NCI-H1694 treated with DMSO at 0.1 percent for 48 hours (cell line): ENCODE data around the gene MGST2.

Experiments
- DNase-seq: peaks from one replicate; lab custom pipeline; 2025; lab: John Stamatoyannopoulos, UW

Gene MGST2

DNA sequence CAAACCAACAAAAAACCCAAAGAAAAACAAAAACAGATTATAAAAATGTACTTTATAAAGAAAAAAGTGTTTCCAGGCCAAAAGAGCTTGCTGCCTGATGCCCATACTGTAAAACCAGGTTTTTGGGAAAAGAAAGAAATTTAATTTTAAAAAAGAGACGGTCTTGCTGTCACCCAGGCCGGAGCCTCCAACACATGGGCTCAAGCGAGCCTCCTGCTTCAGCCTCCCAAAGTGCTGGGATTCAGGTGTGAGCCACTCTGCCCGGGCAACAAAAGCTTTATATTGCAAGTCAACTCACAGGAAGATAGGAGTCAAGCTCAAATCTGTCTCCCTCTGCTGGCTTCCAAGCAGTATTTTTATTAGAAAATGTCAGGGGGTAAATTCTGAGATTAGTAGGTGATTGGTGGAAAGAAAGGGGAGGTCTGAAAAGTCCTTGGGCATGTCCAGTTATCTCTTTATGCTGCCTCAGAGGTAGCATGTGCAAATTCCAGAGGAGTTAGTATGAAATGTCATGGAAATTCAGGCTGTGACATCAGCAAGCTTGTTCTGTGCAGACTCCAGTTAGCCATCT lies 39.4 kb downstream of the MGST2 start:
- DNase-seq: no peak

- DNase-seq: no peak
These were observed 44.0 kb downstream of the MGST2 start for GRCh38 chr4:139709660-139710059.

DNA sequence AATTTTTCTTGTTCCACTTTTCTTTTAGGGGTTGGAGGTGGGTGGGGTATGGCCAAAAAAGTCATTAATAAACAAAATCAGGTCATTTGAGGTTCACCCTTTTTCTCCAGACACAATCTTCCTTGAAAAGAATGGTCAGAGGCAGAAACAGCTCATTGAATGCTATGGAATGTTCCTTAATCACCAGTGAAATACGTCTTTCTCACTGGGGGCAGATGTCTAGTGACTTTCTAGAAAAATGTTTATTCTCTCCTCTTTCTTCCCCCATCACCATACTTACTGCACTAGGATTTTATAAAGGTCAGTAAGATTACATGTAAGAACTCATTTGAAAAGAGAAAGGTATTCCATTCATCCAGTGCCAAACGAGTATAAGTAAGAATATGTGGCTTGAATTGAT lies 44.5 kb downstream of the MGST2 start:
- no peak for DNase-seq

GRCh38 chr4:139711461-139711860 lies 45.8 kb downstream of the MGST2 start:
- no peak for DNase-seq

- DNase-seq: no peak
These were observed 47.3 kb downstream of the MGST2 start for GRCh38 chr4:139712882-139713281.

- DNase-seq: no peak
These were observed 50.2 kb downstream of the MGST2 start for GRCh38 chr4:139715746-139716391.

DNA sequence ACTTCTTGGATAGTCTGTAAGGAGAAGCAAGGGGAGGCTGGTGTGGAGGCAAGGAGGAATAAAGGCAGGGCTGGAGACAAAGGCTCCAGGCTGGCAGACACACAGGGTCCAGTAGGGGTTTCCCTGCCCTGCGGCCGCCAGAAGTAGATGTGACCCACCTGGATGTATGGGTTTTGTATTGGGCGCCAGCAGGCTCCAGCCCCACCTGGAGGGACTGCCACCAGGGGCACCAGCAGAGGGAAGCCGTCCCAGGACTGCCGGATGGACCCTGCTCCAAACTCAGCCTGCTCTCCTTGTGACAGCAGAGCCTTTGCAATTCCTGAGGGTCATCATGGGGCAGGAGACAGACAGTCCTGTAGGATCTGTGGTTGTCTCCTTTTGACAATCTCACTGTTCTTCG lies 52.7 kb downstream of the MGST2 start:
- DNase-seq: no peak

DNA sequence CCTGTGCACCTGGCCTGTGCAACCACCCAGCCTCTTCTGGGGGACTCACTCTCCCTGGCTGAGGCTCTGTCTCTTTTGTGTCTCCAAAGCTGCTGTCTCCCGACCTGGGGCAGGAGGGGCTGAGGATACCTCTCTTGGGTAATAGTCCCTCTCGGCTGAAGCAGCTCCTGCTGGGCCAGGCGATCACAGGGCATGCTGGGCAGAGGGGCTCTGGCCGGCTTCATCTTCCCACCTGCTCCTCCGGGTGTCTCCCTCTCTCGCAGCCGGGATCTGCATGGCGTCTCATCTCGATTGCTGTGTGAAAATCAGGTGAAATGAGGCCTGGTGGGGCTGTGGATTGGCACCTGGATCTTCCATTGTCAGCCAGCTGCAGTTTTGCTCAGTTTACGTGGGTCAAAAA lies 53.2 kb downstream of the MGST2 start:
- DNase-seq: no peak

DNA sequence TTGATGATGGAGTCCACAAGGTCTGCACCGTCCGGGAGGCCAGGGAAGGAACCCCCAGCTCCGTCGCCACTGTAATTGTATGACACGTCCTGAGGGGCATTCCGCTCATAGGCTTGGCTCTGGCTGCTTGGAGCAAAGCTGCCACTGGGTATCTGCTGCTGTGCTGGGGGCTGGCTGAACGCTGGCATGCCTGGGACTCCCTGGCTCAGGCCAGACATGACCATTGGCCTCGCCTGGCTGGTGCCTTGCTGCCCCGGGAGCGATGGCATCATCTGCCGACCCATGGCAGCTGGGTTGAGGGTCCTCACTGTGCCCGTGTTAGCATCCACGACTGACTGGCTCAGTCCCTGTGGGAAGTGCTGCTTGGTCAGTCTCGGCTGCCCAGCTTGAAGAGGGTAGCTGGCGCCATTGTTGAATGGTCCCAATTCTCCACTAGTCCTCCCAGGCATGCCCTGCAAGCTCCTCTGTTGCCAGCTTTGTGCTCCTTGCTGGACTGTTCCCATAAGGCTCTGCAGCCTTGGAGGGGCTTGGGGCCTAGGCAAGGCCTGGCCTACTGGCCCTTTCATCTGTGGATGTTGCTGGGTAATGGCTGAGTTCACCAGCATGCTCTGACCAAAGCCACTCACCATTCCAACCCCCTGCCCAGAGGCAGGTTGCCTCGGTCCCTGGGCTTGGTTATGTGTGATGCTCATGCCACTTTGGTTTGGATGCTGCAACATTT lies 53.9 kb downstream of the MGST2 start:
- DNase-seq: no peak

DNA sequence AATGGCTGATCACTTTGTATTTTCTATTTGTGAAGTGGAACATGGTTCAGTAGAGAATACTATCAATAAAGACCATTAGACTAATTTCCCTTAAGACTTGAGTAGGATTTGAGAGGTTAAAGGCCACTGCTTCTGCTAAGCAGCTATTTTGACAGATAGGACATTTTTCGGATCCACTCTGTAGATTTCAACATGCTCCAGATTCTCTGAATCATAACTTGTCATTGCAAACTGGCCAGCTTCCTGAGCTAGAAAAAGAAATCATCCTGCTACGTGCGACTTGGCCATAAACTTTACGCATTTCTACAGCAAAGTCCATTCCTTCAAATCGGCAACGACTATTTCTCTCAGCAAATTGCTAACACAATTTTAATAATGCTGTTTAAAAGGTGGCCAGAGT lies 55.2 kb downstream of the MGST2 start:
- no peak for DNase-seq

GRCh38 chr4:139721789-139722188 lies 56.2 kb downstream of the MGST2 start:
- no peak for DNase-seq

GRCh38 chr4:139725236-139725635 lies 59.6 kb downstream of the MGST2 start:
- DNase-seq: no peak

DNA sequence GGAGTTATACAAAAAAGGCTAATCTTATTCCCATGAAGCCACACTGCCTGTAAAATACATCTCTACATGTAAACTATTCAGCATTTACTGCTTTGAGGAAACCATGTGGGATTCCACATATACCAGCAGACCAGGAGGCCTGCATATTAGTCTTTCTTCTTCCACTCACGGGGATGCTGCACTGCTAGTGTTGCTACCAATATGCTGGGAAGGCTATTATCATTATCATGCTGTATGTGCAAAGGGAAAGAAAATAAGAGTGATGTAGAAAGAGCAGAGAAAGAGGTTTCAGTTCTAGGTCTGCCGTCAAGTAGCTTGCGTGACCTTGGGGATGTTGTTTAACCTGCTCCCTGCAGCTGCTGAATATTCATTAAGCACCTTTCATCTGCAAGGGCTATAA lies 61.0 kb downstream of the MGST2 start:
- no peak for DNase-seq

- DNase-seq: no peak
These were observed 62.5 kb downstream of the MGST2 start for GRCh38 chr4:139728146-139728545.

GRCh38 chr4:139728840-139729239 lies 63.2 kb downstream of the MGST2 start:
- DNase-seq: no peak

- no peak for DNase-seq
These were observed 67.5 kb downstream of the MGST2 start for GRCh38 chr4:139732991-139733570.

DNA sequence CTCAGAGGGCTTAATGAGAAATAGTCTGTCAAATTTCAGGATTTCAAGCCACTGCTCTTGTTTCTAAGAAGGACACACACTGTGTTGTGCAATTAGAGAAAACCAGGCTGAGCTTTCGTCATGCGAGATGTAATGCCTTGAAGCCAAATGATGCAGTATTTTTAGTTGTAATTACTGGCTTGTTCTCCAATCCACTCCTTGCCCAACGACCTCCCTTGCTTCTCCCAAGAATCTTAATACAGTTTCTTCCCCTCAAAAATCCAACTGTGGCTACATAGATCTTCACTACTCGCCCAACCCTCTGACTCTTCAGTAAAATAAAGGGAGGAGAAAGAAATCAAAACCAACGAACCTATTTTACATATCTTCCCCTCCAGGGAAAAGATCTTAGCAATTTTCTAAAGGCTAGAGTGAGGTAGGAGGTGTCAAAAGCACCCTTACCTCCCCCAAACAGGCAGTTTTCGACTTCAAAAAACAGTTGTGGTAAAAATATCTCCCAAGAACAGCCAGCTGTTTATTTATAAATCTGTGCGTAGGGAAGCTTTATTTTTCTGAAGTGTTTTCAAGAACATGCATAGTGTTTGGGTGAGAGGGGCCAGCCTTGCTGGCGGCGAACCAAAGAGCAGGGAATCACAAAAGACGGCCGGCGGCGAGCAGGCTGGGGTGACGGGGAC lies 68.7 kb downstream of the MGST2 start:
- no peak for DNase-seq

GRCh38 chr4:139734875-139735380 lies 69.3 kb downstream of the MGST2 start:
- peak; percentile 95 for DNase-seq

- DNase-seq: no peak
These were observed 70.0 kb downstream of the MGST2 start for GRCh38 chr4:139735381-139736273.

GRCh38 chr4:139736274-139736660 lies 70.6 kb downstream of the MGST2 start:
- no peak for DNase-seq

DNA sequence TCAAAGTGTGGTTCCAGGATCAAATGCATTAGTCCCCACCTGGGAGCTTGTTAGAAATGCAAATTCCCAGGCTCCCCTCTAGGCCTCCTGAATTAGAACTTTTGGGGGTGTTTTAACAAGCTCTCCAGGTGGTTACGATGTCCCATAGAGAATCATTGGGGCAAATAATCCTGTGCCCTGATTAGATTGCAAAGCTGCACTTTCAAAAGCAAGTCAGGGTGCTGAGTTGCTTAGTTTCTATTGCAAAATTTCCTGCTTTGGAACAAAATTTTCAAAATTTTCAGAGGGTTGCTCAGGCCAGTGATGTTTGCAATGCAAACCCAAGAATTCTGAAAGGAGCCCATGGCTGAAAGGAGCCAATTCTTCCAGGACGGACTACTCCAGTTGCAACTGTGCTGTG lies 71.0 kb downstream of the MGST2 start:
- no peak for DNase-seq
